Endothelial cell of umbilical vein (primary cell): ENCODE measurements around the gene SH3RF3. TPM values are rescaled to one million over a fixed set of nuclear protein-coding genes. Genes with fewer than 3 reads are reported as not detected.

ENCODE experiments used
- BruUV-seq: library from RNA; stranded (reverse); fragments of 400-500 nt; replicated peaks from 2 replicates; lab custom pipeline; 2021; lab: Mats Ljungman, UMichigan
- CTCF ChIA-PET: fragments of 300-600, 350-600 bp; sonication (Branson Sonifier 250); formaldehyde crosslinking; loops from one replicate; lab custom pipeline; 2021; ENCODE audit warnings: antibody characterized with exemption, inconsistent platforms; lab: Charles Lee
- POLR2A ChIA-PET: fragments of 300-600, 350-600 bp; sonication (Branson Sonifier 250); formaldehyde crosslinking; loops from one replicate; lab custom pipeline; 2021; ENCODE audit warnings: antibody characterized with exemption, inconsistent platforms; lab: Charles Lee
- DNase-seq: peaks from one replicate; pipeline ENCODE4 v3.0.0-alpha.2; 2011; ENCODE audit warnings: low read depth, low spot score
- FAIRE-seq: peaks from 2 replicates; lab custom pipeline; 2011; peaks lifted over from hg19 to GRCh38; lab: Jason Lieb, UNC
- H2AFZ ChIP-seq: 2 replicates; pipeline ENCODE4 v1.6.0; 2012; ENCODE audit warnings: low read depth, low read length, control low read depth, inconsistent platforms
- H3K27ac ChIP-seq: 2 replicates; pipeline ENCODE4 v1.5.1; 2011; ENCODE audit warnings: low read depth, mild to moderate bottlenecking, control low read depth, low read length, moderate library complexity; ENCODE audit not compliant: insufficient read depth
- H3K27me3 ChIP-seq, 2 experiments: 2 replicates each; pipeline versions ENCODE4 v1.6.0 to v1.6.1; 2011; ENCODE audit warnings: low read length in 2 of 2, mixed read lengths in 1 of 2; ENCODE audit not compliant: control insufficient read depth in 2 of 2, insufficient read depth in 2 of 2
- H3K36me3 ChIP-seq, 2 experiments: 2 replicates in 1 of 2; 3 replicates in 1 of 2; pipeline ENCODE4 v1.5.1; 2011; ENCODE audit warnings: low read length in 2 of 2, mild to moderate bottlenecking in 1 of 2, moderate library complexity in 1 of 2; ENCODE audit not compliant: control insufficient read depth in 2 of 2, insufficient read depth in 2 of 2; ENCODE audit errors: extremely low read depth in 1 of 2
- H3K4me1 ChIP-seq: 3 replicates; pipeline ENCODE4 v1.5.1; 2011; ENCODE audit warnings: mild to moderate bottlenecking, low read length; ENCODE audit not compliant: control insufficient read depth, insufficient read depth; ENCODE audit errors: extremely low read depth
- H3K4me2 ChIP-seq: 2 replicates; pipeline ENCODE4 v1.6.1; 2011; ENCODE audit warnings: low read length, control low read depth, mixed read lengths; ENCODE audit not compliant: insufficient read depth
- H3K4me3 ChIP-seq, 3 experiments: fragments of 200-600 bp in 1 of 3; sonication (generic), shearing (Covaris generic) in 1 of 3; replicated peaks in 1 of 3; 2 replicates each; pipeline ENCODE4 v1.5.1; 2011 to 2016; ENCODE audit warnings: control low read depth in 3 of 3, low read length in 3 of 3, mild to moderate bottlenecking in 2 of 3, inconsistent platforms in 1 of 3, low read depth in 1 of 3, moderate library complexity in 1 of 3; ENCODE audit not compliant: insufficient read depth in 1 of 3
- H3K79me2 ChIP-seq: 2 replicates; pipeline ENCODE4 v1.6.0; 2012; ENCODE audit warnings: low read length, inconsistent platforms; ENCODE audit not compliant: control insufficient read depth, insufficient read depth
- H3K9ac ChIP-seq: replicated peaks from 2 replicates; pipeline ENCODE3; 2011; ENCODE audit warnings: low read length, control low read depth; ENCODE audit not compliant: insufficient read depth; ENCODE audit errors: extremely low read depth
- H3K9me1 ChIP-seq: replicated peaks from 3 replicates; pipeline ENCODE4 v1.6.0; 2011; ENCODE audit warnings: mild to moderate bottlenecking, low read length; ENCODE audit not compliant: control insufficient read depth, insufficient read depth; ENCODE audit errors: extremely low read depth
- H3K9me3 ChIP-seq: replicated peaks from 2 replicates; pipeline ENCODE4 v1.5.1; 2012; ENCODE audit warnings: low read length, inconsistent platforms; ENCODE audit not compliant: control insufficient read depth, insufficient read depth
- H4K20me1 ChIP-seq: replicated peaks from 2 replicates; pipeline ENCODE3; 2011; ENCODE audit warnings: mild to moderate bottlenecking, low read length; ENCODE audit not compliant: control insufficient read depth, insufficient read depth; ENCODE audit errors: extremely low read depth
- EZH2 ChIP-seq: IDR thresholded peaks from 2 replicates; pipeline ENCODE4 v1.6.1; 2012; ENCODE audit warnings: borderline replicate concordance, low read depth, mild to moderate bottlenecking, moderate library complexity, low read length, inconsistent platforms; ENCODE audit not compliant: severe bottlenecking
- FOS ChIP-seq: IDR thresholded peaks from 2 replicates; pipeline ENCODE4 v1.6.1; 2011; ENCODE audit warnings: mild to moderate bottlenecking, low read length, moderate library complexity, borderline replicate concordance; ENCODE audit not compliant: insufficient read depth
- GATA2 ChIP-seq: IDR thresholded peaks from 2 replicates; pipeline ENCODE4 v1.7.0; 2011; ENCODE audit warnings: low read depth, mild to moderate bottlenecking, moderate library complexity, mixed read lengths, low read length; ENCODE audit not compliant: insufficient read length, insufficient read depth
- JUN ChIP-seq: IDR thresholded peaks from 2 replicates; pipeline ENCODE4 v1.6.1; 2011; ENCODE audit warnings: borderline replicate concordance, low read depth; ENCODE audit not compliant: insufficient read length, insufficient read depth
- MAX ChIP-seq: IDR thresholded peaks from 2 replicates; pipeline ENCODE4 v1.6.1; 2011; ENCODE audit not compliant: insufficient read depth, insufficient read length
- MYC ChIP-seq: IDR thresholded peaks from one replicate; pipeline ENCODE4 v1.6.1; 2011; ENCODE audit warnings: mild to moderate bottlenecking, low read depth, low read length
- POLR2A ChIP-seq: IDR thresholded peaks from 2 replicates; pipeline ENCODE4 v1.6.1; 2012; ENCODE audit warnings: low read depth, mild to moderate bottlenecking, control low read depth, low read length
- POLR2AphosphoS5 ChIP-seq: IDR thresholded peaks from 2 replicates; pipeline ENCODE4 v1.6.1; 2012; ENCODE audit warnings: low read depth, mild to moderate bottlenecking, control low read depth, low read length, moderate library complexity; ENCODE audit not compliant: insufficient read depth
- dilution Hi-C: fragments of 300-500 bp; cut with MboI; formaldehyde crosslinking; loops from one replicate; pipeline ENCODE4 v1.15.0; 2019; ENCODE audit warnings: low sequenced_read_pairs; ENCODE audit not compliant: extremely low pct_ligation_motif_present
- intact Hi-C: fragments of 100-400 bp; cut with micrococcal nuclease; formaldehyde crosslinking; loops from one replicate; pipeline ENCODE4 v1.10.0; 2022
- polyA plus RNA-seq, 4 experiments: library from polyadenylated mRNA; depleted of rRNA in 3 of 4; stranded (reverse) in 3 of 4; unstranded in 1 of 4; fragments of >200 nt; gene quantifications; 2 replicates each; pipeline versions ENCODE4 v1.2.1 to v1.2.3, GENCODE V29; 2011 to 2012; ENCODE audit warnings: missing spikeins in 1 of 4
- total RNA-seq: library from RNA; stranded (reverse); gene quantifications from 2 replicates; pipeline ENCODE4 v1.2.3, GENCODE V29; 2021
- TF ChIP-seq, protein P1 (sequence below), 2 donors: IDR thresholded peaks; 1 replicate in 1 of 2; 2 replicates in 1 of 2; pipeline ENCODE4 v1.5.1; 2011; ENCODE audit warnings: low read length in 2 of 2, mild to moderate bottlenecking in 2 of 2, moderate library complexity in 2 of 2, control low read depth in 1 of 2, inconsistent platforms in 1 of 2, low read depth in 1 of 2; ENCODE audit not compliant: insufficient read depth in 1 of 2; ENCODE audit errors: extremely low read depth in 1 of 2

Gene SH3RF3
- total and polyA plus RNA-seq, 2 donors (not counting 3 experiments of a cell fraction or from before 2014, with no cell fraction given) = 3.8 to 14.7 TPM

DNA sequence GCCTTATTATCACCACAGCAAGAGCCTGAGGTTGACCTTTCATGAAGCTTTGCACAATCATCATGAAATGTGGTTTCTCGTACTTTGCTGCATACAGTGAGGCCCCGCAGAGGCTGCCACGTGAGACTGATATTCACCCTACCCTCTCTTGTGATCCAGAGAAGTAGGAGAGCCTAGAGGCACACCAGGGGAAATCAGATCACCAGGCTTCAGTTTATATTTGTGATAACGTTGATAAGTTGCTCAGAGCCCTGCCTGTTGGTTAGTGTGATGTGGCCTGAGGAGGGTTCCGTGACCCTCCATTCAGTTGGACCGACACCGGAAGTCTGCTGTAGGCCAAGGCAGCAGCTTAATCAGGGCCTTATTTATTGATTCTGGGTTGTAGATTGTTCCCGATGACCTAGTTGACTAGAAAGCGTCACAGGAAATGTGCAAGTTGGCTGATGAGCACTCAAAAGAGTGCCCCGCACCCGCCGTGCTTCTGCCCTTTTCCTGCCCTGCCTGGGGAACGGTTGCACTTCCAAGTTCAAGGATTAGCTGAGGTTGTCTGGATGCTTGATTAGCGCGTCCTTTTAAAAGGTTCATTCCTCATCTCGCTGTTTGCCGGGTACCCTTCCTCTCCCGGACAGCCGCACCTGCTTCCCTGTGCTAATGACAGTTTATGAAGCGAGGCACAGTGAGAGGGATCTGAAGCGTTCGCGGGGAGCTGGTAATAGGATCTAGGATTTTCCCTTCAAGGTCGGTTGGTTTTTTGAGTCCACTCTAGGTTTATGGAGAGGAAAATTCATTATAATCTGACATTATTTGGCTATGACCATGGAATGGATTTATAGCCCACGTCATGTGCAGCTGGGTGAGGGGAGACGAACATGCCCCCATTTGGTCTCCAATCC, 146.4 kb downstream of the SH3RF3 start:
- H3K9me1 ChIP-seq = no peaks in the 10 kb centered on the region
- dilution Hi-C loops = no loop called here
- peak overlapping the region; percentile 11 for H3K4me2 ChIP-seq
- peaks cover 9% of the 10 kb centered on the region for H3K79me2 ChIP-seq
- H3K9me3 ChIP-seq = no peaks in the 10 kb centered on the region
- no peaks in the 10 kb centered on the region for H3K27me3 ChIP-seq
- no peaks in the 10 kb centered on the region for H4K20me1 ChIP-seq
- TF ChIP-seq MAX (no peak), GATA2 (peak; percentile 77), JUN (peak; percentile 17), MYC (no peak), EZH2 (no peak), POLR2A (no peak), POLR2AphosphoS5 (peak; percentile 49), FOS (no peak)
- TF ChIP-seq, protein P1, sequence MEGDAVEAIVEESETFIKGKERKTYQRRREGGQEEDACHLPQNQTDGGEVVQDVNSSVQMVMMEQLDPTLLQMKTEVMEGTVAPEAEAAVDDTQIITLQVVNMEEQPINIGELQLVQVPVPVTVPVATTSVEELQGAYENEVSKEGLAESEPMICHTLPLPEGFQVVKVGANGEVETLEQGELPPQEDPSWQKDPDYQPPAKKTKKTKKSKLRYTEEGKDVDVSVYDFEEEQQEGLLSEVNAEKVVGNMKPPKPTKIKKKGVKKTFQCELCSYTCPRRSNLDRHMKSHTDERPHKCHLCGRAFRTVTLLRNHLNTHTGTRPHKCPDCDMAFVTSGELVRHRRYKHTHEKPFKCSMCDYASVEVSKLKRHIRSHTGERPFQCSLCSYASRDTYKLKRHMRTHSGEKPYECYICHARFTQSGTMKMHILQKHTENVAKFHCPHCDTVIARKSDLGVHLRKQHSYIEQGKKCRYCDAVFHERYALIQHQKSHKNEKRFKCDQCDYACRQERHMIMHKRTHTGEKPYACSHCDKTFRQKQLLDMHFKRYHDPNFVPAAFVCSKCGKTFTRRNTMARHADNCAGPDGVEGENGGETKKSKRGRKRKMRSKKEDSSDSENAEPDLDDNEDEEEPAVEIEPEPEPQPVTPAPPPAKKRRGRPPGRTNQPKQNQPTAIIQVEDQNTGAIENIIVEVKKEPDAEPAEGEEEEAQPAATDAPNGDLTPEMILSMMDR (IDR thresholded peaks at IDR 0.05; ENCODE audit: extremely low read depth in 1 of 2, insufficient read depth in 1 of 2, low read depth in 1 of 2, low read length in 2 of 2) = no peak
- H3K4me1 ChIP-seq = peaks cover 24% of the 10 kb centered on the region
- ChIA-PET CTCF (interaction anchor here (0.7 to 1.5 kb wide), 7 partner anchors 8 to 461 kb away, joined by 3 to 5 read pairs (median 3); no protein-coding TSS in a partner anchor), POLR2A (no interaction called here)
- DNase-seq = peak; percentile 83
- no peaks in the 10 kb centered on the region for H3K36me3 ChIP-seq
- H3K27ac ChIP-seq = peak overlapping the region; percentile 59
- no peak overlapping the region for H3K4me3 ChIP-seq
- peak; percentile 87 for FAIRE-seq
- no TSS peak for BruUV-seq
- intact Hi-C loops = no loop called here
- H3K9ac ChIP-seq = peak overlapping the region; percentile 7
- H2AFZ ChIP-seq = peak overlapping the region; percentile 10
